ENCODE results near the gene PSMA7.

Gene PSMA7

DNA sequence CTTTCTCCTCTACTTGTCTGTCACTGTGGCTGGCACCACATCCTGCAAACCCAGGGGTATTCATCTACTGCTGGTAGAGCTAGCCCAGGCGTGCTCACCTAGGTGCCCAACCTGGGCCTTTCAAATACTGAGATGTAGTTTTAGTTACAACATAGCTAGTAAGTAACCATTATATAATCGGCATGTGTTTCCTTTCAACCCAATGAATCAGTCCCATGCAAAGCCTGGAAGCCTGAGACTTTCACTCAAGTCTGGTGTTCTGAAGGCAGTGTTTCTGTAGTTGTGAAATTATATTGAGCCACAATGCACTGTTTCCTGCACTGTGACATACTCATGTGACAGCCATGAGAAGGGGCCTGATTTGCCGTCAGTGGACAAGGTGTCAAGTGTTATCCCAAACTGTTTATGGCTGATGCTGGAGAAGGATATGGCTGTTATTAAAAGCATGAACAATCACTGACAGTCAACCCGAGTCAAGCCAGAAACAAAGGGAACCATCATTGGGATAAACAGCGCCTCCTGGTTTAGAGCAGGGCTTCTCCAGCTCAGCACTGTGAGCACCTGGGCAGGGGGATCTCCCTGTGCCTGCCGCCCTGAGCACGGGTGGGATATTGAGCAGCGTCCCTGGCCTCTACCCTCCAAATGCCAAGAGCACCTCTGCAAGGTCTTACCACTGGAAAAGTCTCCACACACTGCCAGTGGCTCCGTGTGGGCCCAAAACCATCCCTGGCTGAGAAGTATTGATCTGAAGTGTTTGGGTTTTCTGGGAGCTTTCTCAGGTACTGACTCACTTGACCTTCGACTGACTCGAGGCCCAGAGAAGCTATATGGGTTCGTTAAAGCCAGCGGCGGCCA, 1.6 kb downstream of the PSMA7 start:
- Histone ChIP-seq H3K9me3 (ENCODE audit: insufficient read depth, low read length, severe bottlenecking) (no peaks in the 10 kb centered on the region), H3K4me1 (ENCODE audit: insufficient read depth, low read length) (peaks cover 48% of the 10 kb centered on the region), H2AFZ (ENCODE audit: low read depth, low read length) (no peak overlapping the region), H3K27ac (ENCODE audit: low read length) (peak overlapping the region; percentile 84), H3K9ac (ENCODE audit: low read depth, low read length) (peak overlapping the region; percentile 90), H3K27me3 (ENCODE audit: insufficient read depth, low read length, poor library complexity) (no peaks in the 10 kb centered on the region), H4K20me1 (ENCODE audit: insufficient read depth, low read length) (peaks cover 83% of the 10 kb centered on the region), H3K4me2 (ENCODE audit: insufficient read depth, low read length) (peak overlapping the region; percentile 95), H3K79me2 (ENCODE audit: insufficient read depth, low read length) (peaks cover 87% of the 10 kb centered on the region), H3K4me3 (ENCODE audit: low read depth in 1 of 2, low read length in 2 of 2) (peak overlapping the region; percentile 83 to 84), H3K36me3 (ENCODE audit: insufficient read depth, low read length) (peaks cover 72% of the 10 kb centered on the region)
- DNase-seq (peak; percentile 43), ATAC-seq (ENCODE audit: insufficient read depth, low read depth) (peak; percentile 20)
- TF ChIP-seq EZH2 (IDR thresholded peaks at IDR 0.05; ENCODE audit: borderline replicate concordance, low read depth, low read length, severe bottlenecking) (no peak), CTCF (IDR thresholded peaks at IDR 0.05; ENCODE audit: borderline replicate concordance, extremely low read depth, low read length, poor library complexity, severe bottlenecking) (peak; percentile 64)

- peaks cover 85% of the 10 kb centered on the region for H3K79me2 ChIP-seq (ENCODE audit: insufficient read depth, low read length)
Observed at GRCh38 chr20:62141043-62141396, 2.2 kb downstream of the PSMA7 start.

GRCh38 chr20:62139636-62140035, 3.6 kb downstream of the PSMA7 start:
- no peak overlapping the region for H3K4me2 ChIP-seq (ENCODE audit: insufficient read depth, low read length)
- no peak overlapping the region for H2AFZ ChIP-seq (ENCODE audit: low read depth, low read length)
- H3K27ac ChIP-seq (ENCODE audit: low read length) = no peak overlapping the region
- DNase-seq = no peak
- no peaks in the 10 kb centered on the region for H3K9me3 ChIP-seq (ENCODE audit: insufficient read depth, low read length, severe bottlenecking)
- H3K79me2 ChIP-seq (ENCODE audit: insufficient read depth, low read length) = peaks cover 79% of the 10 kb centered on the region
- peaks cover 75% of the 10 kb centered on the region for H3K36me3 ChIP-seq (ENCODE audit: insufficient read depth, low read length)
- H3K9ac ChIP-seq (ENCODE audit: low read depth, low read length) = no peak overlapping the region
- TF ChIP-seq CTCF (IDR thresholded peaks at IDR 0.05; ENCODE audit: borderline replicate concordance, extremely low read depth, low read length, poor library complexity, severe bottlenecking) (no peak), EZH2 (IDR thresholded peaks at IDR 0.05; ENCODE audit: borderline replicate concordance, low read depth, low read length, severe bottlenecking) (no peak)
- H3K4me1 ChIP-seq (ENCODE audit: insufficient read depth, low read length) = peaks cover 30% of the 10 kb centered on the region
- no peak for ATAC-seq (ENCODE audit: insufficient read depth, low read depth)
- no peaks in the 10 kb centered on the region for H3K27me3 ChIP-seq (ENCODE audit: insufficient read depth, low read length, poor library complexity)
- H3K4me3 ChIP-seq (ENCODE audit: low read depth in 1 of 2, low read length in 2 of 2) = no peak overlapping the region
- peaks cover 81% of the 10 kb centered on the region for H4K20me1 ChIP-seq (ENCODE audit: insufficient read depth, low read length)

More at GRCh38 chr20:62141043-62141396, 2.2 kb downstream of the PSMA7 start:
- H3K4me3 ChIP-seq (ENCODE audit: low read depth in 1 of 2, low read length in 2 of 2) = peak overlapping the region; percentile 83 to 84; a peak in 3 of 4 replicates
- H3K27me3 ChIP-seq (ENCODE audit: insufficient read depth, low read length, poor library complexity) = no peaks in the 10 kb centered on the region
- ATAC-seq (ENCODE audit: insufficient read depth, low read depth) (no peak), DNase-seq (no peak)
- peak overlapping the region; percentile 90 for H3K9ac ChIP-seq (ENCODE audit: low read depth, low read length)
- H2AFZ ChIP-seq (ENCODE audit: low read depth, low read length) = no peak overlapping the region
- peaks cover 74% of the 10 kb centered on the region for H3K36me3 ChIP-seq (ENCODE audit: insufficient read depth, low read length)
- H4K20me1 ChIP-seq (ENCODE audit: insufficient read depth, low read length) = peaks cover 85% of the 10 kb centered on the region
- no peaks in the 10 kb centered on the region for H3K9me3 ChIP-seq (ENCODE audit: insufficient read depth, low read length, severe bottlenecking)
- TF ChIP-seq EZH2 (IDR thresholded peaks at IDR 0.05; ENCODE audit: borderline replicate concordance, low read depth, low read length, severe bottlenecking) (no peak), CTCF (IDR thresholded peaks at IDR 0.05; ENCODE audit: borderline replicate concordance, extremely low read depth, low read length, poor library complexity, severe bottlenecking) (no peak)
- H3K4me1 ChIP-seq (ENCODE audit: insufficient read depth, low read length) = peaks cover 44% of the 10 kb centered on the region
- H3K27ac ChIP-seq (ENCODE audit: low read length) = peak overlapping the region; percentile 84
- H3K4me2 ChIP-seq (ENCODE audit: insufficient read depth, low read length) = peak overlapping the region; percentile 95

Data from DND-41 (cell line).